Osteocyte (in vitro differentiated cells): ENCODE results near the gene C1QTNF4. TPM values are rescaled to one million over a fixed set of nuclear protein-coding genes. Genes with fewer than 3 reads are reported as not detected.

Experiments used
- DNase-seq: peaks from one replicate; pipeline ENCODE4 v3.0.0; 2021; ENCODE audit warnings: mixed read lengths; ENCODE audit not compliant: unreplicated experiment; ENCODE audit errors: extremely low spot score
- H3K27ac Mint-ChIP-seq: one replicate; pipeline ENCODE4 v1.8.0; 2021; ENCODE audit warnings: mild to moderate bottlenecking, mixed read lengths; ENCODE audit not compliant: unreplicated experiment
- H3K27me3 Mint-ChIP-seq: one replicate; pipeline ENCODE4 v1.8.0; 2021; ENCODE audit warnings: mixed read lengths; ENCODE audit not compliant: unreplicated experiment
- H3K36me3 Mint-ChIP-seq: one replicate; pipeline ENCODE4 v1.8.0; 2021; ENCODE audit warnings: mixed read lengths; ENCODE audit not compliant: unreplicated experiment
- H3K4me1 Mint-ChIP-seq: one replicate; pipeline ENCODE4 v1.8.0; 2021; ENCODE audit warnings: mixed read lengths; ENCODE audit not compliant: unreplicated experiment
- H3K4me3 Mint-ChIP-seq: one replicate; pipeline ENCODE4 v1.8.0; 2021; ENCODE audit warnings: mild to moderate bottlenecking, moderate library complexity, mixed read lengths; ENCODE audit not compliant: unreplicated experiment
- H3K9me3 Mint-ChIP-seq: one replicate; pipeline ENCODE4 v1.8.0; 2021; ENCODE audit warnings: mixed read lengths; ENCODE audit not compliant: unreplicated experiment
- total RNA-seq: library from RNA; stranded (reverse); gene quantifications from 2 replicates; pipeline ENCODE4 v1.2.1, GENCODE V29; 2021
- TF ChIP-seq, protein P1 (sequence below): fragments of 200-600 bp; sonication (generic); IDR thresholded peaks from 2 replicates; pipeline ENCODE4 v1.5.0; 2021; ENCODE audit warnings: antibody characterized with exemption, mild to moderate bottlenecking, moderate library complexity

The C1QTNF4 gene
- total RNA-seq, 1 donor from 2014 or later = 0.51 TPM

DNA sequence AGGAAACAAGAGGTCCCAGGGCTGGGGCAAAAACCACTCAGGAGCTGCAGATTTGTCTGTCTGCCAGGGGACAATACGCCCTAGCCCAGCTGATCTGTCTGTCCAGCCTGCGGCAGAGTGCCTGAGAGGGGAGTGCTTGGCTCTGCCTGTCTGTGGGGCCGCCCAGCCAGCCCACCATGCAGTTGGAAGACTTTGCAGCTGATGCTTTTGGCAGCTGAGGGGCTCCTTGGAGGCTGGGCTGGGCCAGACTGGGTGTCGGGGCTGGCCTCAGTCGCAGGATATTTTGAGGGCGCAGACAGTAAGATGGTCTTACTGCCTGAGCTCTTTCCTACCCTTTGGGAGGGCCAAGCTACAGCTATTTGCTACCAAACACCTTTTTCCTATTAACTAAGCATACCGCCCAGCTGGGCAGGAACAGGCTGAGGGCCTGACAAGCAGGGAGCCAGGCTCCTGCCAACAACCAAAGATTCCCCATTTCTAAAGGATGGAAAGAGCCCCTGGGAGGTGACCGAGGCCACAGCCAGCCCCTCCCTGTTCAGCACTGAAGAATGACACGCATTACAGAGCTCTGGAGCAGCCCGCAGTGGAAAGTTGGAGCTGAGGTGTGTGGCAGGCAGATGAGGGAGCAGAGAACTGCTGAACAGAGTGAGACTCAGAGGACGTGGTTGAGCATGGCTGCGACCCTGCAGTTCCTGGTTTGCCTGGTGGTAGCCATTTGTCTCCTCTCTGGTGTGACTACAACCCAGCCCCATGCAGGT is 7.9 kb downstream of the C1QTNF4 start, which contains the start of gene FAM180B:
FAM180B (plus strand) TSS at position 581 of the 758 bp plus-strand sequence; CDS start at position 672, 91 bp downstream.
- TF ChIP-seq, protein P1, sequence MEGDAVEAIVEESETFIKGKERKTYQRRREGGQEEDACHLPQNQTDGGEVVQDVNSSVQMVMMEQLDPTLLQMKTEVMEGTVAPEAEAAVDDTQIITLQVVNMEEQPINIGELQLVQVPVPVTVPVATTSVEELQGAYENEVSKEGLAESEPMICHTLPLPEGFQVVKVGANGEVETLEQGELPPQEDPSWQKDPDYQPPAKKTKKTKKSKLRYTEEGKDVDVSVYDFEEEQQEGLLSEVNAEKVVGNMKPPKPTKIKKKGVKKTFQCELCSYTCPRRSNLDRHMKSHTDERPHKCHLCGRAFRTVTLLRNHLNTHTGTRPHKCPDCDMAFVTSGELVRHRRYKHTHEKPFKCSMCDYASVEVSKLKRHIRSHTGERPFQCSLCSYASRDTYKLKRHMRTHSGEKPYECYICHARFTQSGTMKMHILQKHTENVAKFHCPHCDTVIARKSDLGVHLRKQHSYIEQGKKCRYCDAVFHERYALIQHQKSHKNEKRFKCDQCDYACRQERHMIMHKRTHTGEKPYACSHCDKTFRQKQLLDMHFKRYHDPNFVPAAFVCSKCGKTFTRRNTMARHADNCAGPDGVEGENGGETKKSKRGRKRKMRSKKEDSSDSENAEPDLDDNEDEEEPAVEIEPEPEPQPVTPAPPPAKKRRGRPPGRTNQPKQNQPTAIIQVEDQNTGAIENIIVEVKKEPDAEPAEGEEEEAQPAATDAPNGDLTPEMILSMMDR = no peak
- Mint-ChIP-seq H3K4me1 (no peaks in the 10 kb centered on the region), H3K9me3 (no peaks in the 10 kb centered on the region), H3K27ac (peak within 1 kb of the TSS; percentile 55), H3K27me3 (no peaks in the 10 kb centered on the region), H3K36me3 (peaks cover 22% of the 10 kb centered on the region), H3K4me3 (no peak within 1 kb of the TSS)
- no peak for DNase-seq

DNA sequence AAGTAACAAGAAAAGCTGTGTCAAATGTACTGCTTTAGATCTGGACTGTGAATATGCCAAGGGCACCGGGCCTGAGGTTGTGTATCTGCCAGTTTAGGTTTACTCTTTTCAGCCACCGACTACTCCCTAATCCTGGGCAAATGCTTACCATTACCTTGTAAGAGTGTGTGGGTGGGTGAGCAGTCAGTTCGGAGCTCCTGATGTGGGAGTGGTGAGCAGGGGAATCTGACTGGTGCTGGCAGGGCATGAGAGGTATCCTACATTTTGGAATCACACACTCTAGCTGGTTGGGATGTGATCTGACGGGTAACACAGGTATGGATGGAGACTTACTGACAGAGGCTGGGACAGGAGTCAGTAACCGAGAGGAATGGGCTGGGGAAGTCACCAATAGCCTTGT is 10.4 kb downstream of the C1QTNF4 start:
- H3K4me3 Mint-ChIP-seq = no peak overlapping the region
- no peaks in the 10 kb centered on the region for H3K9me3 Mint-ChIP-seq
- DNase-seq = no peak
- H3K4me1 Mint-ChIP-seq = peaks cover 11% of the 10 kb centered on the region
- no peaks in the 10 kb centered on the region for H3K27me3 Mint-ChIP-seq
- no peak overlapping the region for H3K27ac Mint-ChIP-seq
- peaks cover 26% of the 10 kb centered on the region for H3K36me3 Mint-ChIP-seq
- TF ChIP-seq, protein P1 = no peak

DNA sequence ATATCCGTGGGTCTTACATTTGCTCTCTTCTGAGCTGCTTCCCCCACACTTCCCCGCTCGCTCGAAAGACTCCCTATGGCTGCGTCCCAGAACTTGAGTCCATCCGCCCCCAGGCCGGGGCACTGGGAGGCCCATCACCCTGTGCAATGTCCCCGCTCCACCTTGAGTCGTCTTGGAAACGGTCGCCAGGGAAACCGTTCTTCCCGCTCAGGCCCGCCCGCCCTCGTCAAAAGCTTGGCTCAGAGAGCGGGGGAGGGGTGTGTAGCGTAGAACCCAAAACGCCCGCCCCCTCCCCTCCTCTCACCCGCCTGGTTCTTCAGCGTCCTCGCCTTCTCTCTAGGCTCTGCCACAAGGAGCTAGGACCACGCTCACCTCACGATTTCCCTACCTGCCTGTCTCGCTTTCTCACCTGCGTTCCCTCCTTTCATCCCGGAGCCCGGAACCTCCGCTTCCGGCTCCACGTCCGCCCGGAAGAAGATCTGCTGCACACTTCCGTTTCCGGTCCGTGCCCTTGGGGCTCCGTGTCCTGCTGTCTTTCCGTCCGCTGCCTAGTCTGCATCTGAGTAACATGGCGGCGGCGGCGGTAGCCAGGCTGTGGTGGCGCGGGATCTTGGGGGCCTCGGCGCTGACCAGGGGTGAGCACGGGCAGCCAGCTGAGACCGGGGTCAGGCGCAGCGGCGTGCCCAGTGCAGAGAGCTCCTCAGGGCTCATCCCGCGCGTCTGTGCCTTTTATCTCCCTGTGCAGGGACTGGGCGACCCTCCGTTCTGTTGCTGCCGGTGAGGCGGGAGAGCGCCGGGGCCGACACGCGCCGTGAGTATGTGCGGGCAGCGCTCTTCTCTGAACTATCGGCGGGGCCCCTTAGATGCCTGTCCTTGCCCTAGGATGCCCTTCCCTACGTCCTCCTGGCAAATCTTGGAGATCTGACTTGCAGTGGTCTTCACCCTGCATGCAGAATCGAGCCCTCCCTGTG is 15.4 kb downstream of the C1QTNF4 start, which contains the start of the genes KBTBD4 and NDUFS3:
KBTBD4 (minus strand) TSS at position 447 of the 971 bp plus-strand sequence; CDS start at position 428, 19 bp downstream.
NDUFS3 (plus strand) TSS at position 551 of the 971 bp plus-strand sequence; CDS start at position 569, 18 bp downstream.
- TF ChIP-seq, protein P1 = no peak
- no peaks in the 10 kb centered on the region for H3K9me3 Mint-ChIP-seq
- peak within 1 kb of the TSS; percentile 100 for H3K27ac Mint-ChIP-seq
- DNase-seq = peak; percentile 94
- no peaks in the 10 kb centered on the region for H3K27me3 Mint-ChIP-seq
- peaks cover 26% of the 10 kb centered on the region for H3K36me3 Mint-ChIP-seq
- H3K4me1 Mint-ChIP-seq = peaks cover 30% of the 10 kb centered on the region
- H3K4me3 Mint-ChIP-seq = peak within 1 kb of the TSS; percentile 100

DNA sequence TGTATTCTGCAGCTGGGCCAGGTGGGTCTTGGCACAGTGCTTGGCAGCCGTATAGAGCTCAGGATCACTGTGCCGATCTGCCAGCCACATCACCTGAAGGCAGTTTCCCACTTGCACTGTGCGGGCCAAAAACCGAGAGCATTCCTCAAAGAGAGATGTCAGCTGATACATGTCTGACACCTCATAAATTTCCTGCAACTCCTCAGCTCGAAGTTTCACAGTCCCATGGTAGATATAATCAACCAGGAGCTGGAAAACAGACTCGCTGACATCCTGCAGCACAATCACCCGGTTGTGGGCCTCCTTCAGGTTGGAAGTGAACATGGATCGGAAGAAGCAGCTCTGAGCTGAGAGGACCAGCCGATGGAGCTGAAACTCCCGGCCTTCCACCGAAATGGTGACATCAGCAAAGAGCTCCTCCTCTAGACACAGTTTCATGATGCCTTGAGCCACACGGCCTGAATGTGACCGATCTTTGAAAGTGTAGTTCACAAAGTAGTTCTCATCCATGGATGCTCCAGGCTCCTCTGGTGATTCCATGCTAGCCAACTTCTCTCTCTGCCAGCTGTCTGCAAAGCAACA is 16.7 kb downstream of the C1QTNF4 start:
- Mint-ChIP-seq H3K36me3 (peaks cover 23% of the 10 kb centered on the region), H3K27ac (peak overlapping the region; percentile 100), H3K4me1 (peaks cover 42% of the 10 kb centered on the region), H3K27me3 (no peaks in the 10 kb centered on the region), H3K9me3 (no peaks in the 10 kb centered on the region), H3K4me3 (peak overlapping the region; percentile 100)
- no peak for DNase-seq
- TF ChIP-seq, protein P1 = no peak
